GM18508 (cell line): ENCODE measurements around the gene SPAG17.

Experiments
- ATAC-seq: cut with Tn5 transposase; IDR thresholded peaks from one replicate; pipeline ENCODE4 v1.9.1; 2021; ENCODE audit warnings: moderate number of reproducible peaks; ENCODE audit not compliant: insufficient read depth, unreplicated experiment

SPAG17 gene

DNA sequence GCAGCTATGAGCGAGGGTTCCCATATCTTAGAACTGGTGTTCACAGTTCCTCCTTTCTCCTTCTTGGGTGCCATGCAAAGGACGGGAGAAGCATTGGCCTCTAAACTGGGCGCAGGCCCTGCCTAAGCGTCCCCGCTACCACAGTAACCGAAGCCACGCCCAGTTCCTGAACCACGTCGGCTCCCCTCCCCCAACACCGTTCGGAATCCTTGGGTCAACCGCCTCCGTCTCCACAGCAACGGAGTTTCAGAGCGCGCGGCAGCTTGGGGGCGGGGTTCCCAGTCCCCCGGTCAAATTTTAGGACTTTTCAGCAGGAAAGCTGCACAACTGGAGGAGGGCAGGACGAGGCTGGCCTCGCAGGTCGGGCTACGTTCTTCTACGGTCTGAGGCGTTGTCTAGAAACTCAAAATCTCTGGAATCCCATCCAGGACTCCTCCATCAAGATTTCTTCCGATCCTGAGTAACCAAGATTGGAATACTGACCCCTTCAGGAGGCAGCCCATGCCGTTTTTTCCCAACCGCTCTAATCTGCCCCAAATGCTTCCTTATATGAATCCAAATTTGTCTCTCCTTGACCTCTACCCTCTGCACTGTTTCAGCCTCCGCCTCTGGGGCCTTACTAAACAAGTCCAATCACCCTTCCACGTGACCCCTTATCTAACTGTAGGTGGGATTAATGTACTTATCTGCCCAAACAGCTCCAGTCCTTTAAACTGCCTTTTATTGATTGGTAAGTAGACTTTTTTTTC lies at the start of gene SPAG17:
SPAG17 (minus strand) TSS at position 145 of the 749 bp plus-strand sequence; CDS start at position 74, 71 bp downstream.
- no peak for ATAC-seq

- ATAC-seq: no peak
Observed at GRCh38 chr1:118225471-118225870, 40.4 kb upstream of the SPAG17 start.

DNA sequence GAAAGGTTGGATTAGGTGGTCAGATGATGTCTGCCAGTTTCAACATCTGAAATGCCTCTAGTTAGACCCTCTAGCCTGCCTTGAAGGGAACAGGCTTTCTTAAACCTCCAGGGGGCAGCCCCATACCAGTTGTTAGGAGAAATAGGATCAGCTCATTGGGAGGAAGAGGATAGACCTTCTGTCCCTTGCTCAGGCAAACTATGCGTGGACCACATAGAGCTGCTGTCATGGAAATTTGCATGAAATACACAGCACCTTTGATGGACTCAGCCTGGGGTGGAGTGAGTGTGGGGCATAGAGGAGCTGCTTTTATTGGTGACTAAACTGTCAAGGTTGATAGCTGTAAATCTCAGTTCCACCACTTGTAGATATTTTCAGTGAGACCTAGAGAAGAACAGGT lies 38.4 kb upstream of the SPAG17 start:
- no peak for ATAC-seq

DNA sequence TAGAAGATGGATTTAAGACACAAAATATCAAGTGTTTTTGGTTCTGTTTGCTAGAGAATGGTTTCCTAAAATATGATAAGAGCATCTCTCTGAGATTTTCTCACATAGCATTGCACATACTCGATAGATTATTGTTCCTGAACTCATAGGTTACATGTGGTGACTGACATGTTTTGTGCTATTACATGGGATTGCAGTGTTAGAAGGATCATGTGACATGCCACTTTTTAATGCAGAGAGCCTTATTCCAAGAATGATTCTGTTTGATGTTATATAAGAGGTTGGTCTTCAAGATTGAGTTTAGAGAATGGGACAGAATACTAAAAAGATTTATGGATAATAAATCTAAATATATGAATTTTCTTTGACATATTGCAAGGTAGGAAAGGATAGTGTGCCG lies 34.4 kb upstream of the SPAG17 start:
- no peak for ATAC-seq

DNA sequence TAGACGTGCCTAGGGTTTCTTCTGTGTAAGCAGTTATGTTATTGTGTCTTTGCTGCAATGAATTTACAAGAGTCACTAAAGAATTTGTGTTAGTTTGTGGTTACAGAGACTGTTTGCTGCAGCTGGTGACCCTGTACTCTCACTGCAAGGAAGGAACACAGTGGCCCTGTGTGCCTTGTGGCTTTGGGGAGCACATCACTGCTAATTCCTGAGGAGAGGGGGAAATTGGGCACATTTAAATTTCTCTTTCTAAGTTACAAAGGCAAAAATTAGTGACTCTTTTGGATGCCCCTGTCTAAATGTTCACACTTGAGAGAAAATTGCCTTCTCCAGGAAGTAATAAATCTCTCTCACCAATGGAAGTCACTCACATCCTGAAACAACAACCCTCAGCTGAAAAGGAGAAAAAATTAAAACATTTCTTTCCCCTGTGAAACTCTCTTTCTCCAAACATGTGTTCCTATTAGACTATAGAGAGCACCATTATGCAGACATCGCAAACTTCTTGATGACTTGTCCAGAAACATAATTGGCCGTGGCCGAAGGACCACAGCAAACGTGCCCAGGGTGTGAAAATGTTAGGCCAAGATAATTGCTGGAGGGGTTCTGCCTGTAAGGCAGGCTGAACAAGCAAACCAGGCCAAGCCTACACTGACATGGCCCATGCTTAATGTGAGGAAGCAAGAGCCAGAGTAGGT lies 32.3 kb upstream of the SPAG17 start:
- ATAC-seq: no peak

DNA sequence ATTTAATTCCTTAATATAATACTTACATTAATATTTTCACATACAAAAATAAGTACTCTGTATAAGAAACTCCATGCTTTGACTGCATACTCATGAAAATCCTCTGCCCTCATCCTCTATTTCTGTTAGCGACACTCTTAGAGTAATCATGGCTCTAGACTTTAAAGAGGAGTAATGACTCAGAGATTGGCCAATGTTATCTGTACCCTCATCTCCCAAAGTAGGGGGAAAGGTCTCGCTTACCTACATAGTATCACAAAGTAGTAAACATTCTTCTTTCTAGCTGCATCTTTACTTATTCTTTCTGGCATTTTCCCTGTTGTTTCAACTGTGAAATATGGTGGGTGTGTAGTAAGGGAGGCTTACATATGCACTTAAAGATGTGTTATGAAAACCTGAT lies 29.8 kb upstream of the SPAG17 start:
- ATAC-seq: no peak

DNA sequence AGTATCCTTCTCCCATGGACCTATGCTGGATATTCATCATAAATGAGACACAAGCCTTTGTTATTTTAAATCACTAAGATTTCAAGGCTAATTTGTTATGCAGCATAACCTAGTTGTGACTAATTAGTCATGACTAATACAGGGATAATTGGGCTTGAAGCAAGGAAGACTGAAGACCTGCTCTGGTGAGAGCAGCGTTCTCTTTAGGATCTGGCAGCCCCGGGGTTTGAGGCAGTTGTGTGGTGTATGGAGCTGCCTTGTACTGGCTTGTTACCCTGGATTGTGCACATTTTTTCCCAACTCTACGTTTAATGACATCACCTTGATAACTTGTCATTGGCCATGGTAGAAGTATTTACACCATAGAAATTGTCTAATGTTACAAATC lies 25.7 kb upstream of the SPAG17 start:
- no peak for ATAC-seq

DNA sequence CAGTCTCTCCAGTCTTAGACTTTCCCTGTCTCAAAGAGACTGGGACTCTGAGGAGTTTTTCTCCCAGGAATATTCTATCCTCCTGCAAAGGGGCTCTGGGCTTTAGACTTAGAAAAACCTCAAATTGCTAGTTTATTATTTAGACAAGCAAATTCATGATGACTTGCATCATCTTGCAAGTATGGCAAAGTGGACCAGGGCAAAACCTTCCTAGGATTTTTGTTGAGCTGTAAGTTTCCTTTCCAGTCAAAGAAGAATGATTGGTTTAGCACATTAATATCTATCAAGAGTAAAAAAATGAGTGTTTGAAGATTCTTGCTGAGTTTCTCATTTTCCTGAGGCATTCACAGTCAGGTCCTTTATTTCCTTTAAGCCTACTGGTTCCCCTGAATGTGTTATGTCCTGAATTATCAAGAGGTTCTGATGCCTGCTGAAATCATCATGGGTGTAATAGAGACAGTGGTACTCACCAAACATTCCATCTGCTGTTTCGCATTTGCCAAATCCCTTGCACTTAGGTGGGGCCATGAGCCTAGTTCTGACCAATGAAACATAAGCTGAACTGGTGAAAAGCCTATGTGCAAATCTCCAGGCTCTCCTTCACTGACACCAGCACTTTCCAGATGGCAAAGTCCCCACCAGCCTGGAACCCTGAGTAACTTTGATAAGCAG lies 25.2 kb upstream of the SPAG17 start:
- no peak for ATAC-seq

GRCh38 chr1:118209648-118210047 lies 24.6 kb upstream of the SPAG17 start:
- ATAC-seq: no peak

GRCh38 chr1:118206966-118207365 lies 21.9 kb upstream of the SPAG17 start:
- ATAC-seq: no peak

- no peak for ATAC-seq
Observed at GRCh38 chr1:118204648-118205047, 19.6 kb upstream of the SPAG17 start.

DNA sequence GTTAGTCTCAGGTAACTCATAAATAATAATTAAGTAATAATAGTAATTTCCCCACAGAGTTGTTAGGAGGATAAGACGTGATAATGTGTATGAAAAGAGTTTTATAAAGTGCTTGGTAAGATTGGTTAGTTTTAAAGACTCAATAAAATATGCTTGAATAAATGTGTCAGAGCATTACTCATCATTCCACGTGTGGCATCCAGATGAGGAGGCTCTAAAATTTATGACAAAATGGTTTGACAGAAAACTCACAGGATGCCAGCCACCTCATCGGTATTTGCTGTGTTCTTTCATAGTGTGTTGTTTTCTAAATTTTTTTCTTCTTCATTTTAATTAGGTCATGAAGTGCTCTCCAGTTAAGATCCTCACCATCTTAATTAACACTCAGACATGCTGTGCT lies 19.1 kb upstream of the SPAG17 start:
- no peak for ATAC-seq

GRCh38 chr1:118202076-118202608 lies 17.1 kb upstream of the SPAG17 start:
- no peak for ATAC-seq

GRCh38 chr1:118201524-118201923 lies 16.5 kb upstream of the SPAG17 start:
- ATAC-seq: no peak

GRCh38 chr1:118200836-118201235 lies 15.8 kb upstream of the SPAG17 start:
- ATAC-seq: no peak

DNA sequence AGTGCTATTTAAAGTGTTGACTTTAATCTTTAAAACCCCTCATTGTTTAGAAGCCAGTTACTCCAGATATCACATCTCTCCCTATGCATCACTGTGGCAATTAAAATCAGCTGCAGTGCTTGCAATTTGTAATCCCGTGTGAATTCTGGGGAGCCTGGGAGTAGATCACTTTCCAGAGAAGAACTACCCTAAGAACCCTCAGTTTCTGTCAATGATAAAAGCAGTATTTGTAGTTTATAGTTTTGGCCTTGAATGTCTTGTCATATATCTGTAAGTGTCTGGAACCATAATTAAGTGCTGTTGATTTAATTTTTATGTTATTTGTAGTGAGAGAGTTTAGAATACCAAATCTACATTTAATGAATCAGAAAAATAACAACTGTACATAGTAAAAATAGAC lies 5.5 kb upstream of the SPAG17 start:
- ATAC-seq: no peak

- no peak for ATAC-seq
Observed at GRCh38 chr1:118189564-118189963, 4.5 kb upstream of the SPAG17 start.

GRCh38 chr1:118188411-118188810 lies 3.4 kb upstream of the SPAG17 start:
- no peak for ATAC-seq

- ATAC-seq: no peak
Observed at GRCh38 chr1:118186026-118186425, 998 bp upstream of the SPAG17 start.

DNA sequence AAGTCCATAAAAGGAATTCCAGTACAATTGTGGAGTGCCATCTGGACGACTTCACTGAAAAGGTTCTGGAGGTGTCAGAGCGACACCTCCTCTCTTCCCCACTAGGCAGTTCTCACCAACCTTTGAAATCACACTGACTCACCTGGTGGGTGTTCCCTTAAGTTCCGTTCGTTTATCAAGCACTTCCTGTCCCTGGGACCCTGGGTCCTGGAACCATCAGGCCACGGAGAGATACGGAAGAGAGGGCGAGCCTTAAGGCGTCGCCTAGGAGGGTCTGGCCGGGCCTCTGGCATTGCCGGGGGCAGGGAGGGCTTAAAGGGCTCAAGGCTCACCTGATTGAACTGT lies 317 bp downstream of the SPAG17 start:
- ATAC-seq: no peak

- no peak for ATAC-seq
Observed at GRCh38 chr1:118183586-118183985, 1.4 kb downstream of the SPAG17 start.
